HG03521 (cell line): ENCODE results near the gene GPR119.
"Not testable (repeated sequence)": the region's sequence is repeated elsewhere in the genome, so short reads cannot be mapped to it uniquely, and the experiment has no call there.

Experiments used
- ATAC-seq: cut with Tn5 transposase; IDR thresholded peaks from one replicate; pipeline ENCODE4 v1.9.1; 2021; ENCODE audit warnings: mild to moderate bottlenecking, moderate library complexity; ENCODE audit not compliant: unreplicated experiment

GPR119 gene

DNA sequence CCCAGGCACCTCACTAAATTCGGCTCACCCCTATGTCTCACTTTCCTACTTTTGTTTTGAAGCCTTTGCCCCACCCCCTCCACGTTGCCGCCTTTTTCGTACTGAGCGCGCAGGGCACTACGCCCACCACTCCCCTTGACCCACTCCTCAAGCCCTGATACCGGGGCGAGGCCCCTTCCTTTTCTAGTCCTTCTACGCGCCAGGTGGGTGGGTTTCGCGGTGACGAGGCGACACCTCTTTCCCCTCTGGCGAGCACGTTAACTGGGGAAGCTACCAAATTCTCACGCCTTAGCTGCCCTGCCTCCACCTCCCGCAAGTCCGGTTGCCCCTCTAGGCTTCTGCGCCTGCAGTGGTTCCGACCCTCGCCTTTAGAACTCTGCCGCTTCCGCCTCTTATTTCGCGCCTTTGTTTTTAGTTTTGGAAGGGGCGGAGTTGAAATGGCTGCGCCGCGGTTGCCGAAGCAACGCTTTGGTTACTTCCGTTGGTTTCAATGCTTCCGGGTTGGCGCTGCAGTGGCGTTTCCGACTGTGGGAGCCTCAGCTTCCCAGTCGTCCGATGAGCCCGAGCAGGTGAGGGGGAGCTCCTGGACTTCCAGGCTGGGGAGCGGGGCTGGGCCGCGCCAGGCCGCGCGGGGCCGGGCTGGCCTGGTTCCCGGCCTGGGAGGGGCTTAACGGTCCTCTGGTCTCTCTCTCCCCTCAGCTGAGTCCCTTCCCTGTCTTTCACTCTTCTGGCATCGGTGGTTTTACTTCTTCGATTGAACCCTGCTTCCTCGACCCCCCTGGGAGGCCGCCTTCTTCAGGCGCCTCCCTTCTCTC is 45.9 kb downstream of the GPR119 start, which contains the start of gene SLC25A14:
TSS of gene SLC25A14 (plus strand) at position 512 of the 815 bp plus-strand sequence. CDS start 360 bp downstream, outside the sequence.
- ATAC-seq: peak; percentile 92

DNA sequence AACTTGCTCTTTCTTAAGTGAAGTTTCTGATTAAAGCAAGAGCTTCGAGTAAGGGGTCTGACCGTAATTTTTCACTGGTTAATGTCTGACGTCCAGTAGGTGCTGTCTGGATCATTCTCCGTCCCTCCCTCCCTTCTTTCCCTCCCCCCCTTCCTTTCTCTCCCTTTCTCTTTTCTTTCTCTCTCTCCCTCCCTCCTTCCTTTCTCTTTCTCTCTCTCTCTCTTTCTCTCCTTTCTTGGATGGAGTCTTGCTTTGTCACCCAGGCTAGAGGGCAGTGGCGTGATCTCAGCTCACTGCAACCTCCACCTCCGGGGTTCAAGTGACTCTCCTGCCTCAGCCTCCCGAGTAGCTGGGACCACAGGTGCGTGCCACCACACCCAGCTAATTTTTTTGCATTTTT is 46.6 kb downstream of the GPR119 start:
- ATAC-seq: not testable (repeated sequence)

DNA sequence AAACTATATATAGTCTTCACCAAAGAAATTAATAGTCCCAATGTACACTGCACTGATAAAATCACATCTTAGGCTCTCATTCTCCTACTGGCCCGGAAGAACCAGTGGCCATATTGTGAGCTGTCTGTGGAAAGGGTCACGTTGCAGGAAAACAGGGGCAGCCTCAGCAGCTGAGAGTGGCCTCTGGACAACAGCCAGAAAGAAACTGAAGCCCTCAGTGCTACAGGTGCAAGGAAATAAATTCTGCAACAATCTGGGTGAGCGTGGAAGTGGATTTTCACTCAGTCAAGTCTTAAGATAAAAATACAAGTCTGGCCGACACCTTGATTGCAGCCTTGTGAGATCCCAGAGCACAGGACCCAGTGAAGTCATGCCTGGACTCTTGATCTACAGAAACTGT is 48.9 kb downstream of the GPR119 start:
- no peak for ATAC-seq
